ES-I3 (cell line): ENCODE results near the gene BBS9.

Experiments
- H3K36me3 ChIP-seq: 2 replicates; pipeline ENCODE4 v1.6.1; 2013; ENCODE audit warnings: mild to moderate bottlenecking, low read length, control low read depth, moderate library complexity; ENCODE audit not compliant: insufficient read depth
- H3K4me1 ChIP-seq: 2 replicates; pipeline ENCODE4 v1.6.1; 2013; ENCODE audit warnings: mild to moderate bottlenecking, control low read depth, low read length; ENCODE audit not compliant: insufficient read depth
- H3K9ac ChIP-seq: 2 replicates; pipeline ENCODE4 v1.6.1; 2013; ENCODE audit warnings: low read depth, mild to moderate bottlenecking, low read length, moderate library complexity
- H3K9me3 ChIP-seq: 2 replicates; pipeline ENCODE4 v1.6.1; 2013; ENCODE audit warnings: mild to moderate bottlenecking, low read length, moderate library complexity; ENCODE audit not compliant: control insufficient read depth, insufficient read depth

The BBS9 gene

DNA sequence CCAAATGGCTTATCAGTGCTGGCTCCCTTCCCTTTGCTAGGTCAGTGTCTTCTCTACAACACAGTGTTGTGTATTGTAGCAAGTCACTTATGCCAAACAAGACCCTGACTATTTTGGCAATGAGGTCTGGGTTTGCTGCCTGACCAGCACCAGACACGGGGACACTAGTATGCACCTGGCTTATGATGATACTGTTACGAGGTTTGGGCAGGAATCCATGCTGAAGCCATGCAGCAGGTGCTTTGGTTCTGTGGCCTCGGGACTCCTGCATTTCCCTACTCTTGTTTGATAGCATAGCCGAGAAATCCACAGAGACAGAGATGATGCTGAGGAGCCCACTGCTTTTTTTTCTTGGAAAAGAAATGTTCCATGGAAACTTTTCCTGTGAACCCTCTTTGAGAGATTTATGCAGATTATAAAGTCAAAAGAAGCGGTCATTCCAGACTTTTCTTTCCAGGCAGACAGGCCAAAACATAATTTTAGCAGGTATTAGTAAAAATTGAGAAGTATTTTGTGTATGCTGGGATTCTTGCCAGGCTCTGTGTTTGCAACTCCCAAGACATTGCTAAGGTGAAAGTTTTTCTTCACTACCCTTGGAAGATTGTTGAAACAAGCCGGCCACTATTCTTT lies 291.1 kb downstream of the BBS9 start:
- H3K36me3 ChIP-seq = no peaks in the 10 kb centered on the region
- H3K4me1 ChIP-seq = peaks cover 14% of the 10 kb centered on the region
- H3K9me3 ChIP-seq = no peaks in the 10 kb centered on the region
- H3K9ac ChIP-seq = no peak overlapping the region

GRCh38 chr7:33421429-33421828 lies 292.1 kb downstream of the BBS9 start:
- Histone ChIP-seq H3K9me3 (no peaks in the 10 kb centered on the region), H3K36me3 (no peaks in the 10 kb centered on the region), H3K9ac (no peak overlapping the region), H3K4me1 (peaks cover 14% of the 10 kb centered on the region)

DNA sequence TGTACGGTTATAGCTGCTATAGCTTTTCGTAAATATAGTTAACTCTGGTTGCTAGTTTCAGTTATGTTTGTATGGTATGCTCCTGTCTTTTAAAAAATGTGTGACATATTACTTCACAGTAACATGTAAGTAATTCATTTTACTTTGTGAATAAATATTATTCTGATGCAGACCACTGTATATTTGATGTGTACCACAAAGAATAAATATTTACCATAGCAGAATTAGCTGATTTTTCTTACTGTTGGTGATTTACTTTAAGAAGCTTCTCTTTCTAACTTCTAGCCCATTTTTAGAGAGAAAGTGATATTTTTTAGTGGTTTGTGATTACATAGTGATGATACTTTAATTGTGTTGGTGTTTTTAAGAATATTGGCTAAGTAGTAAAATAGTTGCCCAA lies 292.8 kb downstream of the BBS9 start:
- no peak overlapping the region for H3K9ac ChIP-seq

DNA sequence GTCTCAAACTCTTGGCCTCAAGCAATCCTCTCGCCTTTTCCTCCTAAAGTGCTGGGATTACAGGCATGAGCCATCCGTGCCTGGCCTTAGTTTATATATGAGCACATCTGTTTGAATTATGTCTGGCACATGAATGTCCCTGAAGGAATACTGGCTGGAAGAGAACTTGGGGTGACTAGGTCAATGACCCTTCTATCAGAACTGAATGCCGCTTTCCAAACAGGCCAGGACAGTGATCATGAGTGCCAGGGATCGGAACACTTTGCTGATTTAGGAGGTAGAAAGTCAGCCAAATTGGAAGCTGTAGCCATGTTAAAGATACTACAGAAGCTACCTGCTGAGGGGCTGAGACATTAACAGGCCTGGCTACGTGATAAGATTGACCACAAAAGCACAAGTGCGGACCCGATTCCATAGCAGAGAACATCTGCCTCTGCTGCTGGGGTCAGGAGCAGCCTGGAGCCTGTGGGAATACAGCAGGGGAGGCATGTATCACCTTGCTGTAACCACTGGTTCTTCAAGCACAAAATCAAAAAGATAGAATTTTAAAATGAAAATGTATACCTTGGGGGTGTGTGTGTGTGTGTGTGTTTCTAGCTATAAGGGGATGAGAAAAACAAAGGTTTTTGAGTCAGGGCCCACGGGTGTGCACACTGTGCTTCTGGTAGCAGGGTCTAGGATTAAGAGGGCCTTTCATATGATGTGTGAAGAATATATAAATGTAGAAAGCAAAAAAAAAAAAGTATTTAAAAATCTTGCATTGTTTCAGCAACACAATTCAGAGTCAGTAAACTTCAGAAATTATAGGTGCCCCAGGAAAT lies 293.7 kb downstream of the BBS9 start:
- Histone ChIP-seq H3K36me3 (no peaks in the 10 kb centered on the region), H3K9me3 (no peaks in the 10 kb centered on the region), H3K9ac (no peak overlapping the region), H3K4me1 (peaks cover 8% of the 10 kb centered on the region)

More for the DNA sequence above, 292.8 kb downstream of the BBS9 start:
- Histone ChIP-seq H3K4me1 (peaks cover 14% of the 10 kb centered on the region), H3K36me3 (no peaks in the 10 kb centered on the region), H3K9me3 (no peaks in the 10 kb centered on the region)

DNA sequence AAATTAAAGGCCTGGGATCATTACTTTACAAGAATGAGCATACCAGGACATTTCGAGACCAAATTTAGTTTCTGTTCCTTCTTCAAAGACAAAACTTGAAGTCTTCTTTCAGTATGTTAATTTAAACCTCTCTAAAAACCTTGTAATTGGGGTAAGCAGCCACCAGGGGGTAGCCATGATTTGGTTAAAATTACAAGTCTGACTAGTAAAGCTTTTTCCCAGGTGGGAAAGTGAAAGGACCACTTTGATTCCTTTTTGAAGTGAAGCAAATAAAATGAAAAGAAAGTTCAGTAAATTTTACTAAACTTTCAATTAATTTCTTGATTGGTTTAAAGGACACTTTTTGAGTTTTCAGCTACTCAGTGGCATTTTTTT lies 294.3 kb downstream of the BBS9 start:
- H3K9ac ChIP-seq = no peak overlapping the region
- H3K9me3 ChIP-seq = no peaks in the 10 kb centered on the region
- peaks cover 2% of the 10 kb centered on the region for H3K4me1 ChIP-seq
- H3K36me3 ChIP-seq = no peaks in the 10 kb centered on the region

DNA sequence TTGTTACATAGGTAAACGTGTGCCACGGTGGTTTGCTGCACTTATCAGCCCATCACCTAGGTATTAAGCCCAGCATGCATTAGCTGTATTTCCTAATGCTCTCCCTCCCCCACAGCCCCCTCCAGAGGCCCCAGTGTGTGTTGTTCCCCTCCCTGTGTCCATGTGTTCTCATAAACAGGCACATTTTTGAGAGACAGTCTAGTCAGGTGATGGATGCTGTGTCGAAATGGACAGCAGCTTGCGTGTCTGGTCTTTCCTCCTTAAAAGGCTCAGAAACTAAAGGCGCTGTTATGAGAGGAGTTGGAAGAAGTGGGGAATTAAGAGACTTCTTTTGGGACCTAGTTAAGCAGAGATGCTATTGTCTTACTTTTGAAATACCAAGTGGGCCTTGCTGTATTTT lies 296.0 kb downstream of the BBS9 start:
- H3K36me3 ChIP-seq = no peaks in the 10 kb centered on the region
- H3K9me3 ChIP-seq = no peaks in the 10 kb centered on the region
- H3K4me1 ChIP-seq = no peaks in the 10 kb centered on the region
- H3K9ac ChIP-seq = no peak overlapping the region

- Histone ChIP-seq H3K4me1 (no peaks in the 10 kb centered on the region), H3K9me3 (no peaks in the 10 kb centered on the region), H3K36me3 (no peaks in the 10 kb centered on the region), H3K9ac (no peak overlapping the region)
These were observed 296.7 kb downstream of the BBS9 start for GRCh38 chr7:33425929-33426678.

GRCh38 chr7:33428415-33428814 lies 299.1 kb downstream of the BBS9 start:
- H3K9ac ChIP-seq = no peak overlapping the region
- H3K4me1 ChIP-seq = no peaks in the 10 kb centered on the region
- no peaks in the 10 kb centered on the region for H3K36me3 ChIP-seq
- no peaks in the 10 kb centered on the region for H3K9me3 ChIP-seq

DNA sequence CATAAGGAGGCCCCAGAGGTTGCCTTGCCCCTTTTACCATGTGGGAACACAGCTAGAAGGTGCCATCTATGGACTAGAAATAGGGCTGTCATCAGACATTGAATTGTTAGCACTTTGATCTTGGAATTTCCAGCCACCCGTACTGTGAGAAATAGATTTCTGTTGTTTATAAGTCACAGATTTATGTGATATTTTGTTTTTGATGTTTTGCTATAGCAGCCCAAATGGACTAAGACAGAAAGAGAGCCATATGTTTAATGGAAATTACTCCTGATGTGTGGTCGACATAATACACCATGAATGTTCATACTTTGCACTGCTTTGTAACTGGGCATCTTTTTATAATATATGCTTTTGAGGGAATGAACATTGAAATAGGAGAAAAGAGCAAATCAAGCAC lies 302.2 kb downstream of the BBS9 start:
- no peaks in the 10 kb centered on the region for H3K4me1 ChIP-seq

GRCh38 chr7:33432821-33433220 lies 303.5 kb downstream of the BBS9 start:
- no peaks in the 10 kb centered on the region for H3K9me3 ChIP-seq
- H3K9ac ChIP-seq = no peak overlapping the region
- H3K36me3 ChIP-seq = no peaks in the 10 kb centered on the region; the same call in 1 of the 2 replicates
- H3K4me1 ChIP-seq = no peaks in the 10 kb centered on the region

More for the DNA sequence above, 302.2 kb downstream of the BBS9 start:
- Histone ChIP-seq H3K9me3 (no peaks in the 10 kb centered on the region), H3K36me3 (no peaks in the 10 kb centered on the region), H3K9ac (no peak overlapping the region)

- no peaks in the 10 kb centered on the region for H3K9me3 ChIP-seq
- no peaks in the 10 kb centered on the region for H3K4me1 ChIP-seq
- H3K36me3 ChIP-seq = no peaks in the 10 kb centered on the region; the same call in 1 of the 2 replicates
- no peak overlapping the region for H3K9ac ChIP-seq
These were observed 304.0 kb downstream of the BBS9 start for GRCh38 chr7:33433357-33433756.

GRCh38 chr7:33444511-33444910 lies 315.1 kb downstream of the BBS9 start:
- no peaks in the 10 kb centered on the region for H3K9me3 ChIP-seq
- no peak overlapping the region for H3K9ac ChIP-seq
- no peaks in the 10 kb centered on the region for H3K36me3 ChIP-seq
- H3K4me1 ChIP-seq = no peaks in the 10 kb centered on the region

- Histone ChIP-seq H3K9ac (no peak overlapping the region), H3K9me3 (no peaks in the 10 kb centered on the region), H3K4me1 (no peaks in the 10 kb centered on the region), H3K36me3 (no peaks in the 10 kb centered on the region; the same call in 1 of the 2 replicates)
These were observed 317.2 kb downstream of the BBS9 start for GRCh38 chr7:33446551-33446950.

DNA sequence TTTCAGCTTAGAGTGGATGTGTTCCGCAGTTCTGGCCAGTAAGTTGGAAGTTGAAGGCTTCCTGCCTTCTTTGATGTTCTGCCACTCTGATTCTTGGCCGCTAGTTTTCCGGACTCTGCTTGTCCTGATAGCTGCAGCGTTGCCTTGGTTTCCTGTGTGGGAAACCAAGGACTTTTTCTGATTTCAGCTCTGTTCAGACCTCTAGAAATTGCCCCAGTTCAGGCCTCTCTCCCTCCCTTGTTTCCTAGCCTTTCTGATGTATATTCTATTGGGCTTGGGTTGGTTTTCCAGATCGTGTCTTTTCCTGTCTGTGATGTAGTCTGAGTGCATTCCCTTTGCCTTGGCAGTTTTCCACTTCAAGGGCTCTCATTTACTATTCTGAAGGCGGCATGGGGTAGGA lies 318.7 kb downstream of the BBS9 start:
- H3K36me3 ChIP-seq = no peaks in the 10 kb centered on the region; the same call in 1 of the 2 replicates
- H3K4me1 ChIP-seq = no peaks in the 10 kb centered on the region
- H3K9ac ChIP-seq = no peak overlapping the region
- H3K9me3 ChIP-seq = no peaks in the 10 kb centered on the region
